GM21737 (cell line): ENCODE data around the gene CYSLTR2.

Experiments
- ATAC-seq: cut with Tn5 transposase; IDR thresholded peaks from one replicate; pipeline ENCODE4 v1.9.1; 2021; ENCODE audit warnings: mild to moderate bottlenecking, moderate library complexity; ENCODE audit not compliant: unreplicated experiment

CYSLTR2 gene, protein sequence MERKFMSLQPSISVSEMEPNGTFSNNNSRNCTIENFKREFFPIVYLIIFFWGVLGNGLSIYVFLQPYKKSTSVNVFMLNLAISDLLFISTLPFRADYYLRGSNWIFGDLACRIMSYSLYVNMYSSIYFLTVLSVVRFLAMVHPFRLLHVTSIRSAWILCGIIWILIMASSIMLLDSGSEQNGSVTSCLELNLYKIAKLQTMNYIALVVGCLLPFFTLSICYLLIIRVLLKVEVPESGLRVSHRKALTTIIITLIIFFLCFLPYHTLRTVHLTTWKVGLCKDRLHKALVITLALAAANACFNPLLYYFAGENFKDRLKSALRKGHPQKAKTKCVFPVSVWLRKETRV

DNA sequence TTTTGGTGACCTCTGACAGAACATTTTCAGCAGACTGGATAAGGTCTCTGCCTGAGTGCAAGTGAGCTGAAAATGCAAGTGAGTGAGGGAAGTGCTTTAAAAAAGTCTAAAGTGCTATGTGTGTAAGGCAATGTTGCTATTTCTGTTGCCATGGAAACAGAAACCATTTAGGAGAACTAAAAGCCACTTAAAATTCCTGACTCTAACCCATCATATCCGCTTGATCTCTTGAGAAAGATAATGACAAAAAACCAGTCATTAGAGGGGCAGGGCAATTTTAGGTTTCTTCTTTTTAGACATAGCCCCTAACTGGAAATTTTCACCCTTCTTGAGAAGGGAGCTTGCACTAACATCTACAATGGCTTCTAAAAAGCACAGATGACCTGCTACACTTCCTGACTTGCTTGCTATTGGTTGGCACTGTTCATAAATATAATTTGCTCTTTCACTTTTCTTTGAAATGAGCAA, at the start of gene CYSLTR2:
TSS of gene CYSLTR2 (plus strand) at position 458 of the 468 bp plus-strand sequence. CDS start 52,889 bp downstream, outside the sequence.
- no peak for ATAC-seq

- ATAC-seq: no peak
Observed at GRCh38 chr13:48615049-48615448, 38.7 kb upstream of the CYSLTR2 start.

DNA sequence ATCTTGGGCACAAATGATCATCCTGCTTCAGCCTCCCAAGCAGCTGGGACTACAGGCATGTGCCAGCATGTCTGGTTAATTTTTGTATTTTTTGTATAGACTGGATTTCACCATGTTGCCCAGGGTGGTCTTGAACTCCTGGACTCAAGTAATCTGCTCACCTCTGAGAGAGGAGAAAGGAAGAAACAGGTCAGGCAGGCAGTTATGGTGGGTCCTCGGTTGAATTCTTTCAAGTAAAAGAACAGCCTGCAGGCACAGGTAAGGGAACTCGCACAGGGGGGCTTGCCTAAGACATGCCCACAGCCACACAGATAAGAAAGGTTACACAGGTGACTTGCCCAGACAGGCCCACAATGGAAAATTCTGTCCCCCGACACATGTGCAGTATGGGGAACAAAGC, 34.8 kb upstream of the CYSLTR2 start:
- ATAC-seq: no peak

- no peak for ATAC-seq
Observed at GRCh38 chr13:48621056-48621455, 32.7 kb upstream of the CYSLTR2 start.

- ATAC-seq: no peak
Observed at GRCh38 chr13:48624016-48624415, 29.7 kb upstream of the CYSLTR2 start.

GRCh38 chr13:48624858-48625257, 28.9 kb upstream of the CYSLTR2 start:
- ATAC-seq: no peak

- no peak for ATAC-seq
Observed at GRCh38 chr13:48625413-48626076, 28.2 kb upstream of the CYSLTR2 start.

GRCh38 chr13:48626077-48626449, 27.7 kb upstream of the CYSLTR2 start:
- ATAC-seq: no peak

- ATAC-seq: no peak
Observed at GRCh38 chr13:48626726-48627451, 26.8 kb upstream of the CYSLTR2 start.

- ATAC-seq: no peak
Observed at GRCh38 chr13:48629277-48629676, 24.5 kb upstream of the CYSLTR2 start.

DNA sequence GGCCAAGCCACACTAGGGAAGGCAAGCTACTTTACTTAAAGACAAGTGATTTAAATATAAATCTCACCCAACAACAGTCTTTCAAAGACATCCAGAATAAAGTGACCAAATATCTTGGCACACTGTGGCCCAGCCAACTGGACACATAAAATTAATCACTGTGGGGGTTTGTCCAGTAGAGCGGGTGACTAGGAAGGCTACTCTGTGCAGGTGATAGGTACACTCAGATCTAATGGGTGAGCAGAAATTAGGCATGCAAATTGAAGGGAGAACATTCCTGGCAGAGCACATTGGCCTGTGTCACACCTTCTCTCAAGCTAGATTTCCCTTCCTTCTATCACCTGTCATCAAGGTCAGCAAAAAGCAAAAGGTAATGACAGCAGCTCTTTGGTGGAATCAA, 23.4 kb upstream of the CYSLTR2 start:
- no peak for ATAC-seq

DNA sequence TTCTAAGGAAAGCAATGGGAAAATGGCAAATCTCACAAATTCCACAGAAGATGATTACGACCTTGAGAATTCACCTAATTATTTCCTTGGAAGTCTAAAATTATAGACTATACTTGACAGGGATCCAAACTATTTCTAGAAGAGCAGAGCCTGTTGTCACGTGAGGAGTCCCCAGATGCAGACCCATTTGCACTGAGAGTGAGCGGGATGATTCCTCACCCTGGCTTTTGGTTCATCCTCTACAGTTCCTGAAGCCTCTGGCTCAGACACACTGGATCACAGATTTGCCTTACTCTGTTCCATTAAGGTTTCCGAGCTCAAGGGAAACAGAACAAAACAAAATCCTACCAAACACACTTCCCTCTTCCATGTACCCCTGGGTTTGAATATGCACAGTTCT, 23.0 kb upstream of the CYSLTR2 start:
- ATAC-seq: no peak

GRCh38 chr13:48631441-48631840, 22.3 kb upstream of the CYSLTR2 start:
- no peak for ATAC-seq

DNA sequence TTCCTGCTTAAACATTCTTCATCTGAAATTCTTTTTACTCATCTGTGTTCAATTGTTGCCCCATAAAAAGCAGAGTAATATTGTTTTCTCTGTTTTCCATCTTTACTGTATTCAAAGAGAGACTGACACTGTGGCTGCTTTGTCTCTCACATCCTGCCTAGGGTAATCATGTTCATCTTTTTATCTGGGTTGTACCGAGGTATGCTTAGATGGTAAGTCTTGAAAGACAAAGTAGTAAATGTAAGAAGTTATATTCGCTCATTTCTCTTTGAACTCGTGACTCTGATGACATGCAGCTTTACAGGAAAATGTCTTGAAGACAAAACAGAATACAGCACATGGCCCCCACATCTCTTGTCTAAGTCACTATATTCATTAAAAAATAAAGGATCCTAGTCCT, 20.0 kb upstream of the CYSLTR2 start:
- ATAC-seq: no peak

DNA sequence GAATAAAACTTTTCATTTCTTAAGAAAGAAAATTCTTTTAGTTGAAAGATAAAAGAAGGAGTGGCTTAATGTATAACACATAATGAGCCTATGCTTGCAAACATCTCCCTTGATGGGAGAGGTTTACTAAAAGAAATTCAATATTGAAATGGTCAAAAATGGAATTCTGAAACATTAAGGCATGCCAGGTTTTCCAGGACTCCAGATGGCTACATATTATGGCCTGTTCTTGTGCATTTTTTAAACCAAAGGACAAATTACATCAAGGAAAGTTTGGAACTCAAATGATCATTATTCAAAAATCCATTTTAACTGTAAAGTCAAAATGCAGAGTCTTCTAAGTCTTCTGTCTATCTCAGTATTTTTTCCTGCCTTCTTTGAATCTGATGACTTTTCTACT, 19.1 kb upstream of the CYSLTR2 start:
- ATAC-seq: no peak

GRCh38 chr13:48635478-48635877, 18.3 kb upstream of the CYSLTR2 start:
- no peak for ATAC-seq

DNA sequence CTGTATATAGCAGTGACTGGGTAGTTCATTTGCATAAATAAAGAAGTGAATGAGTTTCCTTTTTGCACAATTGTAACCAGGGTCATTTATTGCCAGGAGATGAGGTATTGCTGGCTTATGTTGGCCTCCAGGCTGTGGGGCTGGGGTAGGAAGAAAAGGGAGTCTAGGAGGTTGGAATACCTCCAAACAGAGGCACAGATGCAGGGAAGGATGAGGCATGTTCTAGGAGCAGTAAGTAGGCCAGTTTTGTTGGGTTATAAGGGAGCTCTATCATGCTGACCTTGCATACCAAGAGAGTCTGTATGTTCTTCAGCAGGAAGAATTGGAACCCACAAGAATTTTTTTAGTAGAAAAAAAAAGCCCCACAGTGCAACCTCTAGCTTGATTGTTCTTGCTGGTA, 17.2 kb upstream of the CYSLTR2 start:
- no peak for ATAC-seq

DNA sequence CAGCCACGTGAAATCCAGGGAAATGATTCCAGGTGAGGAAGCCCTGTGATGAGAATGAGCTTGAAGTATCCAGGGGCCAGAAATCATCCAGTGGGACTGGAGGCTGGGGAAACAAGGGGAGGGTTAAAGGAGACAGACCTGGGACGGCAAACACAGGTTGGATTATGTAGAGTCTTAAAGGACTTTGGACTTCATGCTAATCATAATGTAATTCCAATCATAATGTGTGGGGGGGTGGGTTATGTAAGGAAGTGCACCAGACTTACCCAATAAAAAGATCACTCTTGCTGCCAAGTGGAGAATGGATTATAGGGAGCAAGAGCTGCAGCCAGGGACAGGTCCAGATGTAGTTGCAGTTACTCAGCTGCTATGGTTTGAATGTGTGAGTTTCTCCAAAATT, 16.1 kb upstream of the CYSLTR2 start:
- no peak for ATAC-seq

DNA sequence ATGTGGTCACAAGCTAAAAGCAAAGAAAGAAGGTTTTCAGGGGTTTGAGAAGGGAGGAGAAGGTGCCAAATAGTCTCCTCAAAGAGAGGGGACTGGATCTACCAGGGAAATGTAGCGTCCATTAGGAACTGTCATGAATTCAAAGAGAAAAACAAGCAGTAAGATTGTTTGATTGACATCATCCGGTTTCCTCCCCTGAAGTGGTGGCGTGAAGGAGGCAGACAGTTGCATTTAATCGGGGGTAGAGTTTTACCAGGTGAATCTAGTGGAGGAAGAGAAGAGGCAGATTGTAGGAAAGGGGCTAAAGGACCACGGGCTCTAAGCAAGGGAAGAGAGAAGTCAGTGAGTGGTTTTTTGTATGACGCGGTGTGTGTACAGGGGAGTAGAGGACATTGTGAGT, 13.0 kb upstream of the CYSLTR2 start:
- ATAC-seq: no peak

- ATAC-seq: no peak
Observed at GRCh38 chr13:48641404-48641803, 12.3 kb upstream of the CYSLTR2 start.

GRCh38 chr13:48642061-48642460, 11.7 kb upstream of the CYSLTR2 start:
- ATAC-seq: no peak

GRCh38 chr13:48643159-48643558, 10.6 kb upstream of the CYSLTR2 start:
- ATAC-seq: no peak
